Dendritic cell treated with granulocyte-macrophage colony-stimulating factor and Interleukin-4, amounts not matched to agents 40 ng/mL and 50 ng/mL, for 4 days (primary cell): ENCODE measurements around the gene DFFB.

Experiments
- H3K27ac Mint-ChIP-seq: one replicate; pipeline ENCODE4 v1.8.0; 2022; ENCODE audit warnings: mild to moderate bottlenecking, mixed read lengths
- H3K27me3 Mint-ChIP-seq: one replicate; pipeline ENCODE4 v1.8.0; 2022; ENCODE audit warnings: mild to moderate bottlenecking, mixed read lengths
- H3K36me3 Mint-ChIP-seq: one replicate; pipeline ENCODE4 v1.8.0; 2022; ENCODE audit warnings: low read depth, mixed read lengths
- H3K4me1 Mint-ChIP-seq: one replicate; pipeline ENCODE4 v1.8.0; 2022; ENCODE audit warnings: low read depth, mixed read lengths
- H3K4me3 Mint-ChIP-seq: one replicate; pipeline ENCODE4 v1.8.0; 2022; ENCODE audit warnings: mild to moderate bottlenecking, moderate library complexity, mixed read lengths
- H3K9me3 Mint-ChIP-seq: one replicate; pipeline ENCODE4 v1.8.0; 2022; ENCODE audit warnings: mixed read lengths
- intact Hi-C: fragments of 100-400 bp; cut with micrococcal nuclease; formaldehyde crosslinking; loops from one replicate; pipeline ENCODE4 v1.15.0; 2022

Gene DFFB

GRCh38 chr1:3842912-3843311 is 14.4 kb upstream of the DFFB start:
- intact Hi-C loops = no loop called here
- Mint-ChIP-seq H3K27ac (peak overlapping the region; percentile 90), H3K27me3 (no peaks in the 10 kb centered on the region), H3K9me3 (peaks cover 14% of the 10 kb centered on the region), H3K36me3 (peaks cover 85% of the 10 kb centered on the region), H3K4me3 (peak overlapping the region; percentile 46), H3K4me1 (peaks cover 11% of the 10 kb centered on the region)

DNA sequence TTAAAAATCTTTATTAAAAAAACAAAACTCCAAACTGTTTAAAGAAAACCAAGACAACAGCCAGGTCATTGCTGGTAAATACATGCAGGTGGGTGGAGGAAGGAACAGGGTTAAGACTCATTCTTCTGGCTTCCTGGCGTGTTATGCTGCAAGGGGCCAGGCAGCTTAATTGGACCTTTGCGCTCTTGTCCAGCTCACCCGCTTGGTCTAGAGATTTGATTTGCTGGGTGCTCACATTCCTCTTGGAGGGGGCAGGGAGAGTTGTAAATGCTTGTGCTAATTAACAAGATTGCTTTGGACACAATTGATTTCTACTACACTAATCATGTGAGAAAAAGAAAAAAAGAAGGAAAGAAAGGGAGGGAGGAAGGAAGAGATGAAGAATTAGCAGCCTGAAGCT is 10.7 kb upstream of the DFFB start:
- Mint-ChIP-seq H3K4me3 (no peak overlapping the region), H3K27me3 (no peaks in the 10 kb centered on the region), H3K27ac (no peak overlapping the region), H3K36me3 (peaks cover 76% of the 10 kb centered on the region), H3K9me3 (no peaks in the 10 kb centered on the region), H3K4me1 (peaks cover 11% of the 10 kb centered on the region)
- intact Hi-C loops = no loop called here

DNA sequence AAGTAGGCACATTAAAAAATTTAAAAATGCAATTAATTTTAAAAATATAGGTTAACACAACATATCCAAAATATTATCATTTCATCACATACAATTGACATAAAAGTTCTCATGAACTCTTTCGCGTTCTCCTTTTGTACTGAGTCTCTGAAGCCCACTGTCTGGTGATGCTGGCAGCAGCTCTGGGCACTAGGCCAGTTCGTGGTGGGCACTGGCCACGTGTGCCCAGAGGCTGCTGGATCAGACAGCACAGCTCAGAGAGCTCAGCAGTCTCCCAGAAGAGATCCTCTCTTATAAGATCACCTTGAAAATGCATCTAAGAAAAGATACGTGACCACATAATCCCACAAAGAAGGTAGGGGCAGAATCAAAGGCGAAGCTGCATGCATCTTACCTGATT is 10.2 kb upstream of the DFFB start:
- Mint-ChIP-seq H3K27me3 (no peaks in the 10 kb centered on the region), H3K9me3 (no peaks in the 10 kb centered on the region), H3K27ac (no peak overlapping the region), H3K4me3 (no peak overlapping the region), H3K4me1 (peaks cover 11% of the 10 kb centered on the region), H3K36me3 (peaks cover 72% of the 10 kb centered on the region)
- intact Hi-C loops = no loop called here

- Mint-ChIP-seq H3K27ac (no peak overlapping the region), H3K27me3 (no peaks in the 10 kb centered on the region), H3K4me3 (no peak overlapping the region), H3K36me3 (peaks cover 49% of the 10 kb centered on the region), H3K9me3 (no peaks in the 10 kb centered on the region), H3K4me1 (peaks cover 10% of the 10 kb centered on the region)
- intact Hi-C loops = no loop called here
Measured at GRCh38 chr1:3850857-3851256, 6.4 kb upstream of the DFFB start.

GRCh38 chr1:3851292-3851691 is 6.0 kb upstream of the DFFB start:
- Mint-ChIP-seq H3K27me3 (no peaks in the 10 kb centered on the region), H3K27ac (no peak overlapping the region), H3K36me3 (peaks cover 45% of the 10 kb centered on the region), H3K4me3 (no peak overlapping the region), H3K9me3 (no peaks in the 10 kb centered on the region), H3K4me1 (peaks cover 15% of the 10 kb centered on the region)
- intact Hi-C loops = no loop called here

DNA sequence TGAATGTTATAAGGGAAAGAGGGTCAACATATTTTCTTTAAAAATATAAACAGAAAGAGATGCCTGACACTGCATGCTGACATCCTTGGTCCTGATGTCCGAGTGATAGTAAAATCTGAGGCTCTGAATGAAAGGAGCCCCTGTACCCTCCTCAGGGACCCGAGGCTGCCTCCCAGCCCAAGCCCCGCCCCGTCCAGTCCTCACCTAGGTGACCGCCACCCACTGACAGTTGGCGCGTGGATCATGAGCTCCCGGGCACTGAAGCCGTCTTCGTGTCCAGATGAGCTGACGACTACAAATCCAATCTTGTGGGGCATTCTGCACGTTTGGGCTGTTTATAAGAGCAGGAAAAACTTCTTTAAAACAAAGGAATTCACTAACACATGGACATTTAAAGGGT is 5.2 kb upstream of the DFFB start:
- H3K9me3 Mint-ChIP-seq = no peaks in the 10 kb centered on the region
- H3K36me3 Mint-ChIP-seq = peaks cover 39% of the 10 kb centered on the region
- H3K4me1 Mint-ChIP-seq = peaks cover 16% of the 10 kb centered on the region
- no peak overlapping the region for H3K27ac Mint-ChIP-seq
- H3K4me3 Mint-ChIP-seq = no peak overlapping the region
- no peaks in the 10 kb centered on the region for H3K27me3 Mint-ChIP-seq
- intact Hi-C loops = no loop called here

DNA sequence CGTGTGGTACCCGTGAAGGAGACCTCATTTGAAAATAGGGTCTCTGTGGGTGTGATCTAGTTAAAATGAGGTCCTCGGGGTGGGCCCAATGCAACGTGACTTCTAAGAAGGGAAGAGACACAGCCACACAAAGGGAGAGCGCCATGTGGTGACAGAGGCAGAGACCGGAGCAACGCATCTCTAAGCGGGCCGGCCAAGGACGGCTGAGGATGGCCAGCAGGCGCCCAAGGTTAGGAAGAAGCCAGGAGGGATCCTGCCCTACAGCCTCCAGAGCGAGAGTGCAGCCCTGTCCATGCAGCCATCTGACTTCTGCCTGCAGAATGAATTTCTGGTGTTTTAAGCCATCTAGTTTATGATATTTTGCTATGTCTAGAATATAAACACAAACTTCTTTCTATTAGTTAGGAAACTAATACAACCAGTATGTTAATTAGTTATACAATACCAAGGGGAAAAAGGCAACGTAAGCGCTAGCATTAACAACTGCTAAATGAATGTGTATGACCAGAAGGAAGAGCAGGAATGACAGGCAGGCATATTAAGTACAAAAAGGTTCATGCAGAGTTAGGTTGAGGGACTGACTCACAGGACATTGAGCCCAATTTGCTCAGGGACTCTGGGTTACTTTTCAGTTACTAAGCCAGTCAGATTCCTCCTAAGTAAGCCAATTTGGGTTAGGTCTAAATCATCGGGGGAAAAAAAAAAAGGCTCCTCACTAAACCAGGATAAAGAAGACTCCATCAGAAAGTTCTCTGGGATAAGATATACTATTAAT is 4.4 kb upstream of the DFFB start:
- H3K27ac Mint-ChIP-seq = no peak overlapping the region
- peaks cover 36% of the 10 kb centered on the region for H3K36me3 Mint-ChIP-seq
- intact Hi-C loops = no loop called here
- no peak overlapping the region for H3K4me3 Mint-ChIP-seq
- H3K27me3 Mint-ChIP-seq = no peaks in the 10 kb centered on the region
- H3K9me3 Mint-ChIP-seq = no peaks in the 10 kb centered on the region
- peaks cover 16% of the 10 kb centered on the region for H3K4me1 Mint-ChIP-seq

- intact Hi-C loops = loop anchor here (1.0 to 2.0 kb wide), 2 partner anchors 33 to 43 kb away; partner anchors contain the start of gene C1orf174
- Mint-ChIP-seq H3K9me3 (no peaks in the 10 kb centered on the region), H3K36me3 (peaks cover 8% of the 10 kb centered on the region), H3K4me3 (peak overlapping the region; percentile 97), H3K4me1 (peaks cover 37% of the 10 kb centered on the region), H3K27ac (peak overlapping the region; percentile 88), H3K27me3 (no peaks in the 10 kb centered on the region)
Measured at GRCh38 chr1:3857791-3858129, 484 bp downstream of the DFFB start.

GRCh38 chr1:3858231-3858981 is 1.1 kb downstream of the DFFB start:
- intact Hi-C loops = no loop called here
- peak overlapping the region; percentile 97 for H3K4me3 Mint-ChIP-seq
- peaks cover 37% of the 10 kb centered on the region for H3K4me1 Mint-ChIP-seq
- H3K36me3 Mint-ChIP-seq = peaks cover 11% of the 10 kb centered on the region
- H3K27ac Mint-ChIP-seq = no peak overlapping the region
- H3K27me3 Mint-ChIP-seq = no peaks in the 10 kb centered on the region
- no peaks in the 10 kb centered on the region for H3K9me3 Mint-ChIP-seq

DNA sequence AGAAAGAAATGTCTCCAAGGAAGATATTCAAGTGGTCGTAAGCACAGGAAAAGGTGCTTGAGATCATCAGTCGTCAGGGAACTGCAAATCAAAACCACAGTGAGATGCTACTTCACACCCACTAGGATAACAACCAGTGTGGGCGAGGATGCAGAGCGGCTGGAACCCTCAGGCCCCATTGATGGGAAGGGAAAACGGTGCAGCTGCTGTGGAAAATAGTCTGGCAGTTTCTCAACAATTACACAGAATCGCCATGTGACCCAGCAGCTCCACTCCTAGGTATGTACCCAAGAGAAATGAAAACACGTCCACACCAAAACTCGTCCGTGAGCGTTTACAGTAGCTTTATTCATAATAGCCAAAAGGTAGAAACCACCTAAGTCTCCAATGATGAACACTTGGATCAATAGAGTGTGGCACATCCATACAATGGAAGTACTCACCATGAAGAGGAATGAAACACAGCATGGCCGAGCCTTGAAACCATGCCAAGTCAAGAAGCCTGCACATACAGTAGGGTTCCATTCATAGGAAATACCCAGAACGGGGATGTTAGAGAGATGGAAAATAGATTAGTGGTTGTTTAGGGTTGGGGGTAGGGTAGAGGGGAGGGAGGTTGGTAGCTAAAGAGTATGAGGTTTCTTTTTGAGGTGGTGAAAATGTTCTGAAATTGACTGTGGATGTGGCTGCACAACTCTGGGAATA is 6.1 kb downstream of the DFFB start:
- Mint-ChIP-seq H3K36me3 (peaks cover 29% of the 10 kb centered on the region), H3K4me3 (no peak overlapping the region), H3K27ac (no peak overlapping the region), H3K27me3 (no peaks in the 10 kb centered on the region), H3K9me3 (no peaks in the 10 kb centered on the region), H3K4me1 (peaks cover 24% of the 10 kb centered on the region)
- intact Hi-C loops = no loop called here

DNA sequence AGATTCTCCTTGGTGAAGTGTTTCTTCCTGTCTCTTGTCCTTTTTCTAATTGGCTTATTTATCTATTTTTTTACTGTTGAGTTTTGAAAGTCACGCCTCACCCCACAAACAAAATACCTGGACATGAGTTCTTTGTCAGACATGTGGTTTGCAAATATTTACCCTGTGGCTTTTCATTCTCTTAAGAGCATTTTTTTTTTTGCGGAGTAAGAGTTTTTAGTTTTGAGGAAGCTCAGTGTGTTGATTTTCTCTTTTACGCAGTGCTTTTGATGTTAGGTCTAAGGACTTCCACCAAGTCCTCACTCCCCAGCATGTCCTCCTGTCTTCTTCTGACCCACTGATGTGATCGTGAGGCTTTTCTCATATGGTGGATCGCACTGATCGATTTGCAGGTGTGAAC is 7.6 kb downstream of the DFFB start:
- Mint-ChIP-seq H3K9me3 (no peaks in the 10 kb centered on the region), H3K27me3 (no peaks in the 10 kb centered on the region), H3K4me1 (peaks cover 9% of the 10 kb centered on the region), H3K36me3 (peaks cover 44% of the 10 kb centered on the region), H3K27ac (no peak overlapping the region), H3K4me3 (no peak overlapping the region)
- intact Hi-C loops = no loop called here

GRCh38 chr1:3865606-3866160 is 8.4 kb downstream of the DFFB start:
- Mint-ChIP-seq H3K4me3 (no peak overlapping the region), H3K27me3 (no peaks in the 10 kb centered on the region), H3K4me1 (peaks cover 7% of the 10 kb centered on the region), H3K36me3 (peaks cover 52% of the 10 kb centered on the region), H3K27ac (no peak overlapping the region), H3K9me3 (no peaks in the 10 kb centered on the region)
- intact Hi-C loops = no loop called here

GRCh38 chr1:3868464-3869006 is 11.3 kb downstream of the DFFB start:
- Mint-ChIP-seq H3K4me3 (no peak overlapping the region), H3K4me1 (peaks cover 7% of the 10 kb centered on the region), H3K36me3 (peaks cover 76% of the 10 kb centered on the region), H3K27ac (no peak overlapping the region), H3K9me3 (no peaks in the 10 kb centered on the region), H3K27me3 (no peaks in the 10 kb centered on the region)
- intact Hi-C loops = no loop called here
